Mesothelial cell of epicardium (in vitro differentiated cells): ENCODE measurements around the gene SLC34A1. TPM values are rescaled to one million over a fixed set of nuclear protein-coding genes. Genes with fewer than 3 reads are reported as not detected.

Experiments
- DNase-seq, 2 experiments: peaks; one replicate each; pipeline ENCODE4 v3.0.0; 2021; ENCODE audit warnings: low spot score in 2 of 2; ENCODE audit not compliant: unreplicated experiment in 2 of 2
- H3K27ac Mint-ChIP-seq: 2 replicates; pipeline ENCODE4 v1.8.0; 2021; ENCODE audit warnings: mixed read lengths
- H3K27me3 Mint-ChIP-seq: 2 replicates; pipeline ENCODE4 v1.8.0; 2021; ENCODE audit warnings: low read depth, mixed read lengths
- H3K36me3 Mint-ChIP-seq: 2 replicates; pipeline ENCODE4 v1.8.0; 2021; ENCODE audit warnings: mixed read lengths
- H3K4me1 Mint-ChIP-seq: 2 replicates; pipeline ENCODE4 v1.8.0; 2021; ENCODE audit warnings: mixed read lengths
- H3K4me3 Mint-ChIP-seq: 2 replicates; pipeline ENCODE4 v1.8.0; 2021; ENCODE audit warnings: mild to moderate bottlenecking, moderate library complexity, mixed read lengths
- H3K9me3 Mint-ChIP-seq: 2 replicates; pipeline ENCODE4 v1.8.0; 2021; ENCODE audit warnings: mixed read lengths
- total RNA-seq: library from RNA; stranded (reverse); gene quantifications from 3 replicates; pipeline ENCODE4 v1.2.1, GENCODE V29; 2021
- TF ChIP-seq, protein P1 (sequence below): fragments of 200-600 bp; sonication (generic); IDR thresholded peaks from one replicate; pipeline ENCODE4 v1.5.0; 2021; ENCODE audit warnings: antibody characterized with exemption; ENCODE audit not compliant: unreplicated experiment

Gene SLC34A1
- total RNA-seq, 1 donor from 2014 or later = not detected

DNA sequence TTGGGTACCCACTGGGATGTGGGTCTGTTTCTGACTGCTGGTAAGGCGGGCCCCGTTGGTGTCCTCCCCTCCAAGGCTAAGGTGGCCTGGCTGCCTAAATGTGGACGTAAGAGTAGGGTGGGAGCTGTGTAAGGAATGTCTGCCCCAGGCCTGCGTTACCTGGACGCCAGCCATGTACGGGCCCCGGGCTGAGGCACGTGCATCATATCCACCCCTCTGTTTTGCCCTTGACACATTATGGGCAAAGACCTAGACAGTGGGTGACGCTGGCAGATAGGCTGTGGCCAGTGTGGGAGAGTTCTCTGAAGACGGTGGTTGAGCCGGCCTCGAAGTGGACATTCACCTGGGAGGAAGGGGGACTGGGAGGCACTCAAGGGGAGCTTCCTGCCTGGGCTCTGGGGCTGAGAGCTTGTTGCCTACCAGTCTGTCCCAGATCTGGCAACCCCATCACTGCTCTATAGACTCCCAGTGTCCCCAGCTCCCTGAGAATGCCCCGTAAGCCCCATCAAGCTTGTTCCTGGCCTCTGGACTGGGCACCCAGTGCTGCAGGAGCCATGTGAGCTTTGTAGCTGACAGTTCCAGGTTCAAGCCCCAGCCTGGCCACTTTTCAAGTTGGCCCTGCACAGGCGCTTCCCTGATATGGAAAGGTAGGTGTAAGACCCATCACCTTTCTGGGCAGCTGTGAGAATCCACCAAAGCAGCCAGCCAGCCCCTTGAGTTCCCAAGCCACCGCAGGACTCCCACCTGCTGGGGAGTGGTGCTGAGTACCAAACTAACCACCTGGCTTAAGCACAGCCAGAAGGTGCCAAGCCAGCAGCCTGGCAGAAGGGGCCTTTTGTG, 59.1 kb downstream of the SLC34A1 start:
- H3K27ac Mint-ChIP-seq = no peak overlapping the region
- H3K27me3 Mint-ChIP-seq = peaks cover 24% of the 10 kb centered on the region
- H3K9me3 Mint-ChIP-seq = no peaks in the 10 kb centered on the region

DNA sequence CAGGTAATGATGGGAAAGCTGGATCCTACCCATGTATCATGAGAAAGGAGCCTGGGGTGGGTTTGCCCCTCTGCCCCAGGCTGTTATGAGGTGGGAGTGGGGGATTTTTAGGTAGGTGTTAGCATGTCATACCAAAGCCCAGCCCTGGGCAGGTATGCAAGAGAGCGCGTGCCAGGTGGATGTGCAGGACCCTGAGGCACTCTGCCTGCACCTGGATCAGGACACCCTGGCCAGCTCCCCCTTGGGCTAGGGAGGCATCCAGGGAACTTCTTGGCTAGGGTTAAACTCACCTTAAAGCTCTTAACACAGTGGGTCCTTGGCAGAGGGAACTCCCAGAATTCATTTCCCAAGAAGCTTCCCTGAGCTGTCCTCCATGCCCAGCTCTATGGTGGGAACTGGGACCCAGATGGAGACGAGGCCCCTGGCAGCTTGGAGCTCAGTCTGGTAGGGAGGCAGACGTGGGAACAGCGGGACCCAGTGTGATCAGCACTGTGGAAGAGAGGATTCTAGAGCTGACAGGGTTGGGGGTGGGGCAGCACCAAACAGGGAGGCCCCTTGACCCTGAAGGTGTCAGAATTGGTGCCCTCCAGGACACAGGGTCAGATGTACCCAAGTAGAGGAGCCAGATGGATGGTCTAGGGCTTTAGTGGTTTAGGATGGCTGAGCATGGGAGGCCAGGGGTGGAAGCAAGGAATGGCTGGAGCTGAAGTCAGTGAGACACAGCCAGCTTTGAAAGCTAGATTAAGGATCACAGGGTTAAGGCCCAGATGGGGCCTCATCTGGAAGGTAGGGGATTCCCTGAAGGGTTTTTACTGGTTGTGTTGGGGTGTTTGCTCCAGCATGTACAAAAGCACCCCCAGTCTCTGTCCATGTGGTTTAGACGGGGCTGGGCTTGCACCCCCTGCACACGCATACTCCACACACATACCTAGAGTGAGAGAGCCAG, 60.1 kb downstream of the SLC34A1 start:
- TF ChIP-seq, protein P1, sequence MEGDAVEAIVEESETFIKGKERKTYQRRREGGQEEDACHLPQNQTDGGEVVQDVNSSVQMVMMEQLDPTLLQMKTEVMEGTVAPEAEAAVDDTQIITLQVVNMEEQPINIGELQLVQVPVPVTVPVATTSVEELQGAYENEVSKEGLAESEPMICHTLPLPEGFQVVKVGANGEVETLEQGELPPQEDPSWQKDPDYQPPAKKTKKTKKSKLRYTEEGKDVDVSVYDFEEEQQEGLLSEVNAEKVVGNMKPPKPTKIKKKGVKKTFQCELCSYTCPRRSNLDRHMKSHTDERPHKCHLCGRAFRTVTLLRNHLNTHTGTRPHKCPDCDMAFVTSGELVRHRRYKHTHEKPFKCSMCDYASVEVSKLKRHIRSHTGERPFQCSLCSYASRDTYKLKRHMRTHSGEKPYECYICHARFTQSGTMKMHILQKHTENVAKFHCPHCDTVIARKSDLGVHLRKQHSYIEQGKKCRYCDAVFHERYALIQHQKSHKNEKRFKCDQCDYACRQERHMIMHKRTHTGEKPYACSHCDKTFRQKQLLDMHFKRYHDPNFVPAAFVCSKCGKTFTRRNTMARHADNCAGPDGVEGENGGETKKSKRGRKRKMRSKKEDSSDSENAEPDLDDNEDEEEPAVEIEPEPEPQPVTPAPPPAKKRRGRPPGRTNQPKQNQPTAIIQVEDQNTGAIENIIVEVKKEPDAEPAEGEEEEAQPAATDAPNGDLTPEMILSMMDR = no peak
- DNase-seq = no peak
- Mint-ChIP-seq H3K27ac (no peak overlapping the region), H3K4me1 (peaks cover 23% of the 10 kb centered on the region), H3K36me3 (peaks cover 4% of the 10 kb centered on the region), H3K27me3 (peaks cover 30% of the 10 kb centered on the region), H3K4me3 (peak overlapping the region; percentile 64), H3K9me3 (no peaks in the 10 kb centered on the region)

More for the DNA sequence above, 59.1 kb downstream of the SLC34A1 start:
- H3K4me3 Mint-ChIP-seq = no peak overlapping the region
- peaks cover 9% of the 10 kb centered on the region for H3K36me3 Mint-ChIP-seq
- TF ChIP-seq, protein P1 = no peak
- H3K4me1 Mint-ChIP-seq = peaks cover 23% of the 10 kb centered on the region
- DNase-seq = no peak

DNA sequence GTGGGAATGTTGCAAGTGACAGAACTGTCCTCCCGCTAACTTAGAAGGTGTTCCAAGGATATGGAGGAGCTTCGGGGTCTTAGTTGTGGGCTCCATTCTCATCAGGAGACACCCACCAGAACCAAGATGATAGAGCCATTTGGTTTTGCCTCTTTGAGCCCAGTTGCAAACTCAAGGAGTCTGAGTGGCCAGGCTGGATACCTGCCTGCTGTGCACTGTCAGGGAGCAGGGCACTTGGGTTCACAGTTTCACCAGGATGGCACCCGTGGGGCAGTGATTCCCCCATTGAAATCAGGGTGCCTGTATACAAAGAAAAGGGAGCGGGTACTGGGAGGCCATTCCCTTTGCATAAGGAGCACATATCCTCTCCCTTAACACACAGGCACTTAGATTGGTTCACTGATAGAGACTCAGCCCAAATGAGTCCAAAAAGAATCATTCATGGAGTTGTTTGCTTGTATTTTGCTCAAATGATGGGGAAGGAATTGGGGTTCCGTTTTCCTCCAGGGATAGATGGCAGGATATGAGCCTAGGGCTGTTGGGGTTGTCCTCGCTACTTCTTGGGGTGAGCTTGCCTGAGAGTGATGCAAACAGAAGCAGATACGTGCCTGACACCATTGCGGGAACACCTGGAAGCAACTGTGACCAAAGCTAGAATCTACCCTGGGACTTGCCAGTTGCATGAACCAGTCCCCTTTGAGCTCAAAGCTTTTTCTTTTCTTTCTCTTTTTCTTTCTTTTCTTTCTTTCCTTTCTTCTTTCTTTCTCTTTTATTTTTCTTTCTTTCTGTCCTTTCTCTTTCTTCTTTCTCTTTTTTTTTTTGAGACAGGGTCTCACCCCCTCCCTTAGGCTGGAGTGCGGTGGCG, 61.0 kb downstream of the SLC34A1 start:
- no peaks in the 10 kb centered on the region for H3K9me3 Mint-ChIP-seq
- H3K36me3 Mint-ChIP-seq = no peaks in the 10 kb centered on the region
- TF ChIP-seq, protein P1 = no peak
- H3K27me3 Mint-ChIP-seq = peaks cover 30% of the 10 kb centered on the region
- DNase-seq = no peak
- H3K4me3 Mint-ChIP-seq = peak overlapping the region; percentile 64
- no peak overlapping the region for H3K27ac Mint-ChIP-seq
- peaks cover 23% of the 10 kb centered on the region for H3K4me1 Mint-ChIP-seq

- peak overlapping the region; percentile 64 for H3K4me3 Mint-ChIP-seq
- no peaks in the 10 kb centered on the region for H3K9me3 Mint-ChIP-seq
- no peak overlapping the region for H3K27ac Mint-ChIP-seq
- TF ChIP-seq, protein P1 = no peak
- H3K27me3 Mint-ChIP-seq = peaks cover 30% of the 10 kb centered on the region
- DNase-seq = no peak
- H3K36me3 Mint-ChIP-seq = no peaks in the 10 kb centered on the region
- H3K4me1 Mint-ChIP-seq = peaks cover 23% of the 10 kb centered on the region
Observed at GRCh38 chr5:177445917-177446199, 61.6 kb downstream of the SLC34A1 start.
